HG02678 (cell line): Measurements from ENCODE around the gene ELOVL1.
"Not testable (repeated sequence)": the region's sequence is repeated elsewhere in the genome, so short reads cannot be mapped to it uniquely, and the experiment has no call there.

Experiments
- ATAC-seq: cut with Tn5 transposase; IDR thresholded peaks from one replicate; pipeline ENCODE4 v1.9.1; 2021; ENCODE audit warnings: mild to moderate bottlenecking, moderate library complexity; ENCODE audit not compliant: unreplicated experiment

The ELOVL1 gene

GRCh38 chr1:43367904-43368645 is at the start of gene ELOVL1:
TSS of gene ELOVL1 (minus strand) at chr1:43368011. CDS start at chr1:43365609, 2,402 bp downstream.
- peak; percentile 76 for ATAC-seq

GRCh38 chr1:43415901-43416300 is 48.1 kb upstream of the ELOVL1 start:
- no peak for ATAC-seq

DNA sequence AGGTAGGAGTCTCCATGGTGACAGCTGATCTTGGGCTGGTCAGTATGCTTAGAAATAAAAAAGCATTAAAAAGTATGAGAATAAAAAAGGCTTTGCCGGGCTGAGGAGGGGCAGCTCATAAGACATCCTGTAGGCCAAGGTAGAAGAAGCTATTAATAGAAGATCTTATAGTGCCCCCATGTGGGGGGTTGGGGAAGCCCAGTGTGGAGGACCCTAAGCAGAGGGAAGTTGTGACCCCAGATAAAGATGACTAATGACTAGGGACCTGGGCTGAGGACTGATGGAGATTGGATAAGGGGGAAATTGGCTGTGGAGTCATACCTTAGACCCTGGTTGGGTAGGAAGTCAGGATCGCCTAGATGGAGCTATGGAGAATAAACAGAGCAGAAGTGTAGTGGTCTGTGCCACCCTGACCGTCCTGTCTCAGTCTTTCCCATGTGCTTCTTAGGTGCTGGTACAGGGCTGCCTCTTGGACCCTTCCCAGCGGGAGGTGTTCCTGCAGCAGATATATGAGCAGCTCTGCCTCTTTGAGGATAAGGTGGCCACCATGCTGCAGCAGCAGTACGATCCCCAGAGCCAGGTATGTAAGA is 46.9 kb upstream of the ELOVL1 start:
- no peak for ATAC-seq

GRCh38 chr1:43413426-43413825 is 45.6 kb upstream of the ELOVL1 start:
- not testable (repeated sequence) for ATAC-seq

DNA sequence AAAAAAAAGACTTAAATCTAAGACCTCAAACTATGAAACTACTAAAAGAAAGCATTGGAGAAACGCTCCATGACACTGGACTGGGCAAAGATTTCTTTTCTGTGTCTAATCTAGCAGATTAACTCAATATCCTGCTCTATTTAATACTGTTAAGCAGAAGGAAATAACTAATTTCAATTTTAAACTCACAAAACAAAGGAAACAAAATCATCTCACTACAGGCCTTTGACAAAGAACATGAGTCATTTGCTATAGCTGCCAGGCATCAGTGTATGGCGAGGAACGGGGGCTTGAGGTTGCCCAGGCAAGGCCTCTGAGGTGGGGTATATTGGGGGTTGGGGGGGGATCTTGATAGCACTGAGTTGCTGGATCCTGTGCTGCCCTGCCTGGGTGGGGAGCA is 42.8 kb upstream of the ELOVL1 start:
- ATAC-seq = no peak

DNA sequence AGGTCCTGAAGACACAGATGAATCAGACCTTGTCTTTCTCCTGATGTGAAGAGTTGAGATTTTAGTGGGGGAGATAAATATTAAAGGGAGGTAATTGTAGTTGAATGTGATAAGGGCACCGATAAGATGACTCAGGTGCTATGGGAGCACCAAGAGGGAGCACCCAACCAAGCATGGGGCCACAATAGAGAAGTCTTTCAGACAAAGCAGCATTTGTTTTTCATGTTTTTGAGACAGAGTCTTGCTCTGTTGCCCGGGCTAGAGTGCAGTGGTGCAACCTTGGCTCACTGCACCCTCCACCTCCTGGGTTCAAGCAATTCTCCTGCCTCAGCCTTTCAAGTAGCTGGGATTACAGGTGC is 38.0 kb upstream of the ELOVL1 start:
- no peak for ATAC-seq

GRCh38 chr1:43405219-43405875 is 37.5 kb upstream of the ELOVL1 start:
- ATAC-seq = no peak

- no peak for ATAC-seq
Observed at GRCh38 chr1:43404353-43404752, 36.5 kb upstream of the ELOVL1 start.

DNA sequence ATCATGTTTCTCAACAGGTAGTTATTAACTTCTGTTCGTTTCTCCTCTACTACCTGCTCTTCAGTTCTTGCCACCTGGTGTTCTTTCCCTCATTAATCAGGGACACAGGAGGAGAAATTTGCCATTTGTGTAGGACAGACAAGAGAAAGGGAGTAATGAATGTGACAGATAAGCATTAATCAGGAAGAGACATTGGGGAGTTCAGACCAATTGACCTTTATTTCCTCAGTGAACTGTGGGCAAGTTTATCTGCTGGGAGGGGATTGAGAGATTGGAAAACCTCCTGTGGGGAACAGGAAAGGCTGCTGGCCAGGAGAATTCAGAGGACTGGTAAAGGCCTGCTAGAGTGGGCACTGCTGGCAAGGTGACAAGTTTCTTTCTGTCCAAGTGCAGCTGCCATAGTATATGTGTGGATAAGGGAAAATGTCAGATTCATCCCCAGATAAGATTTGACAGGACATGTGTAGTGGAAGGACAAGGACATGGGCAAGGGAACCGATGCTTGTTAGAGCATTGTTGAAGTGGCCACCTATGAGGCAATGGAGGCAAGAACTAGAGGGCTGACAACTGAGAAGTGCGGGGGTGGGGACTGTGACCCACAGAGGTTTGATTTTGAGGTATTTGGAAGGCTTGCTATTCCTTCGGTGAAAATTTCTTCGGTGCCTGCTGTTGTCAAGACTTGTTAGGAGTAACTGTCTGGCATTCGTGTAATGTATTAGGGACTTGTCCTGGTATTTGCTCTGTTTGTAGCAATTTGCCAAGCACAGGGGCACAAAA is 34.5 kb upstream of the ELOVL1 start:
- no peak for ATAC-seq

DNA sequence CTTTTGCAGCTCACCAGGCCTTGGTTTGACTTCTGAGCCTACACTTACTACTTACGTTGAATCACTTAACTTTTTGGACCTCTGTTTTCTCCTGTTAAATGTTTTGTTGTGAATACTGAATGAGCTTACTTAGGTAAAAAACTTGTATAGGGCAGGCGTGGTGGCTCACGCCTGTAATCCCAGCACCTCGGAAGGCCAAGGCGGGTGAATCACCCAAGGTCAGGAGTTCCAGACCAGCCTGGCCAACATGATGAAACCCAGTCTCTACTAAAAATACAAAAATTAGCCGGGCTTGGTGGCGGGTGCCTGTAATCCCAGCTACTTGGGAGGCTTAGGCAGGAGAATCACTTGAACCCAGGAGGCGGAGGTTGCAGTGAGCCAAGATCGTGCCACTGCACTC is 32.6 kb upstream of the ELOVL1 start:
- ATAC-seq = not testable (repeated sequence)

DNA sequence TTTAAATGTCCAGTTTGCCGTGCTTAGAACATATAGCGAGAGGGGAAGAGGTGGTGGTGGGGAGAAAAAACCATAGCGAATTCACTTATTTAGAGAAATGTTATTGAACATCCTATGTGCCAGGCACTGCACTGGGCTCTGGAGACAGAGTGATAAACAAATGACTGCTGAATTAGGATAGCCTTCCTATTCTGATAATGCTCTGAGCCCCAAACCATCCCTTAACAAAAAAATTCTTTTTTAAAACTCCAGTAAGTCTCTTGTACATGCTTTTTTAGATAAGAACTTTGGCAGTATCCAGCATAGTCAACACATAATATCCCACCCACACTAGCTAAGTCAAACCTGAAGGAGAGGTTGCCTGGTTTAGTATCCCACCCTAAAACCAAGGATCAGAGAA is 30.4 kb upstream of the ELOVL1 start:
- no peak for ATAC-seq

- no peak for ATAC-seq
Observed at GRCh38 chr1:43396059-43396458, 28.2 kb upstream of the ELOVL1 start.

DNA sequence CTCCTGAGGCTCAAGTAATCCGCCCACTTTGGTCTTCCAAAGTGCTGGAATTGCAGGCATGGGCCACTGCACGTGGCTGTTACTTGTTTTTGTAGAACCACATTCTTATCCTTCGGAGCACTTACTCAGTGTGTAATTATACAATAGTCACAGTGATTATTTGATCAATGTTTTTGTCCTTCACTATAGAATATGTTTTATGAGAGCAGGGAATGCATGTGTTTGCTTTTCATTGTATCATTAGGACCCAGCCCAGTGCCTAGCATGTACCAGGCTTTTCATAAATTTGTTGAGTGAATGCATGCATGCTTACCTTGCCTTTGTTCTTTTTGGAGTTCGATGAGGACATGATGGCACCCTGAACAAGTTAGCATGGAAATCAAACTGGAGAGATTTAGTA is 27.7 kb upstream of the ELOVL1 start:
- no peak for ATAC-seq

GRCh38 chr1:43392702-43393101 is 24.9 kb upstream of the ELOVL1 start:
- ATAC-seq = no peak

DNA sequence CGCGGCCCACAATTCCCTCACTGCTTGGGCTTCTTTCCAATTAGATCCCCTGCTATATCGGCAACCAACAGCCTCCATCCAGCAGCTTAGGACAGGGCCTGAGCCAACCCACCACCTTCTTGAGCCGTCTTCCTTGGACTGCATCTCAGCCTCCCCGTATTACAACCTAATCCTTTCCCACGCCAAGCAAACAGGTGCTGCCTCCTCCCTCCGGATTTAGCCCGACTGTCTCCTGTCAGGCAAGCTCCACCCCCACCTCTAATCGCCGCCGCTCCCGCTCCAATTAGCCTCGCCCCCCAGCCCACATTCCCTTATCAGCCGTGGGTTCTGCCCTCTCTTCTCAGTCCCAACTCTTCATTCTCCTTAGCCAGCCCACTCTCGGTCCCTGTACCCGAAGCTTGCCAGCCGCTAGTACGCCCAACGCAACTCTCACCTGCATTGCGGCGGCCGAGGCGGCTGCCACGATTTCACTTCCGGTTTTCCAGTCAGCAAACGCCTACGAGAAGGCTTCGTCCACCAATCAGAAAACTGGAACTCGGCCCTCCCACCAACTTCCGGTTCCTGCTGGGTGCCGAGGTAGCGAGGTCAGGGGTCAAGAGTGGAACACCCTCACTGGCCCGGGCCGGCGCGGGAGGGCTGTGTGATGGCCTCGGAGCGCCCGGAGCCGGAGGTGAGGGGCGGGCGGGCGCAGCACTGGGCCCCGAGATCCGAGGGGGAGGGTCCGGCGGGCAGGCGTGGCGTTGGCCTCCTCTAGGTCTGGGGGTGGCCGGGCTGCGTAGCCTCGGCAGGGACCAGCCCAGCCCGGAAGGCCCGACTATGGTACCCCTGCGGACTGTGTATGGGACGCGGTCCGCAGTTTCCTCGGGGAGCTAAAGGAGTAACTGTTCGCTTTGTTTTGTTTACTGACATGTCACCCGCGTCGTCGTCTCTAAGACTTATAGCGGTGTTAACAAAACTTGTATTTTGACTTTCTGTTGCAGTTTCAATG is 21.8 kb upstream of the ELOVL1 start, which contains the start of the genes MED8 and SZT2:
TSS of gene MED8 (minus strand) at position 475 of the 988 bp plus-strand sequence. CDS start at position 439, 36 bp downstream.
TSS of gene SZT2 (plus strand) at position 574 of the 988 bp plus-strand sequence. CDS start at position 644, 70 bp downstream.
- peak; percentile 93 for ATAC-seq

DNA sequence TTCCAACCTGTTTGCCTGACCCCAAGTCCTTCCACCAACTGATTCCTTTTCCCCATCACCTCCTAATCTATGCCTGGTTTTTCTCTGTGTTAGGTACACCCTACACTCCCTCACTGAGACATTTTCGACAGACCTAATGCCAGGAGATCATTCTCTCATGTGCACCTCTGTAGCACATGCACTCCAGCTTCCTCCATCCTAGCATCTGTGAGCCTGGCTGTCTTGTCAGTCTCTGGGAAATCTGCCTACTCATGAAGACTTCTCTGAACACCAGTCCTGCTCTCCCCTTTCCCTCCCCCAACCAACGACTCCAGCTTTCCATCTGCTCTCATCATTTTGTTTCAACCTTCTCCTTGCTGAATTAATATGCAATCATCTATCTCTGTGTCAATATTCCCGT is 20.8 kb upstream of the ELOVL1 start:
- no peak for ATAC-seq

GRCh38 chr1:43387976-43388599 is 20.3 kb upstream of the ELOVL1 start:
- ATAC-seq = no peak

DNA sequence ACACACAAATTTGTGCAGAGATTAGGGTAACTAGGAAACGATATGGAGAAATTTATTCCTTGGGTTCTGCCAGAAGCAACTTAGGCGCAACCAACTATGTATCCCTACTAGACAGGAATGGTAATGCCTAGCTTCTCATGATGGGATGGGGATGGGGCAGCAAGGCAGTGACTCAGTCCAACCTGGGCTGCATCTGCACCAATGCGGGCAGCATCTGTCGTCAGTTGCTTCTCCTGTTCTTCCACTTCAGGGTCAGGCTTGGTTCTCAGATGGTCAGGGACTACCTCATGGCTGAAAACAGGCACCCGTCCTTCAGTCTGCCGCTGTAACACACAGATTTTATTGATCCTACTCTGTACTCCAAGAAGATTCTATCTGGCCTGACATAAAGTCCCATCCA is 18.9 kb upstream of the ELOVL1 start:
- no peak for ATAC-seq

GRCh38 chr1:43383449-43383848 is 15.6 kb upstream of the ELOVL1 start:
- no peak for ATAC-seq
